ENCODE results near the gene ATG9B.

- TF ChIP-seq POLR2AphosphoS2 (conservative IDR thresholded peaks at IDR 0.05; ENCODE audit: low read length) (no peak), POLR2A (IDR thresholded peaks at IDR 0.05; ENCODE audit: low read length) (no peak), CTCF (IDR thresholded peaks at IDR 0.05) (no peak), MAFK (IDR thresholded peaks at IDR 0.05; ENCODE audit: partially characterized antibody) (no peak), JUNB (IDR thresholded peaks at IDR 0.05) (no peak), MAX (IDR thresholded peaks at IDR 0.05) (no peak), KDM5A (IDR thresholded peaks at IDR 0.05) (no peak), HOXB5 (CRISPR knock-in tag; IDR thresholded peaks at IDR 0.05) (no peak)
Observed at GRCh38 chr7:151035902-151036301, 11.6 kb upstream of the ATG9B start.

Measured in A549 (cell line).